Measurements from ENCODE around the gene ABCA1.
"Not testable (repeated sequence)": the region's sequence is repeated elsewhere in the genome, so short reads cannot be mapped to it uniquely, and the experiment has no call there.

The ABCA1 gene

GRCh38 chr9:104927912-104928740 lies at the start of gene ABCA1:
ABCA1 (minus strand) TSS chr9:104928155; CDS start chr9:104903679, 24,476 bp downstream.
- peak; percentile 63 for DNase-seq (ENCODE audit: low read depth)

GRCh38 chr9:104977580-104977979 lies 49.6 kb upstream of the ABCA1 start:
- no peak for DNase-seq (ENCODE audit: low read depth)

- no peak for DNase-seq (ENCODE audit: low read depth)
Observed at GRCh38 chr9:104977168-104977567, 49.2 kb upstream of the ABCA1 start.

- not testable (repeated sequence) for DNase-seq (ENCODE audit: low read depth)
Observed at GRCh38 chr9:104975966-104976595, 48.1 kb upstream of the ABCA1 start.

GRCh38 chr9:104974053-104974962 lies 46.4 kb upstream of the ABCA1 start:
- DNase-seq (ENCODE audit: low read depth) = no peak

GRCh38 chr9:104972242-104972866 lies 44.4 kb upstream of the ABCA1 start:
- DNase-seq (ENCODE audit: low read depth) = no peak

GRCh38 chr9:104971511-104971910 lies 43.6 kb upstream of the ABCA1 start:
- no peak for DNase-seq (ENCODE audit: low read depth)

- DNase-seq (ENCODE audit: low read depth) = no peak
Observed at GRCh38 chr9:104970271-104970987, 42.5 kb upstream of the ABCA1 start.

- DNase-seq (ENCODE audit: low read depth) = no peak
Observed at GRCh38 chr9:104969116-104969515, 41.2 kb upstream of the ABCA1 start.

GRCh38 chr9:104968025-104968982 lies 40.3 kb upstream of the ABCA1 start:
- peak; percentile 83 for DNase-seq (ENCODE audit: low read depth)

GRCh38 chr9:104963076-104963475 lies 35.1 kb upstream of the ABCA1 start:
- no peak for DNase-seq (ENCODE audit: low read depth)

GRCh38 chr9:104961701-104962359 lies 33.9 kb upstream of the ABCA1 start:
- DNase-seq (ENCODE audit: low read depth) = no peak

GRCh38 chr9:104961238-104961637 lies 33.3 kb upstream of the ABCA1 start:
- DNase-seq (ENCODE audit: low read depth) = peak; percentile 53

GRCh38 chr9:104960662-104961061 lies 32.7 kb upstream of the ABCA1 start:
- DNase-seq (ENCODE audit: low read depth) = no peak

GRCh38 chr9:104958751-104959150 lies 30.8 kb upstream of the ABCA1 start:
- no peak for DNase-seq (ENCODE audit: low read depth)

- DNase-seq (ENCODE audit: low read depth) = not testable (repeated sequence)
Observed at GRCh38 chr9:104958006-104958405, 30.1 kb upstream of the ABCA1 start.

GRCh38 chr9:104951487-104951886 lies 23.5 kb upstream of the ABCA1 start:
- no peak for DNase-seq (ENCODE audit: low read depth)

- no peak for DNase-seq (ENCODE audit: low read depth)
Observed at GRCh38 chr9:104950838-104951237, 22.9 kb upstream of the ABCA1 start.

GRCh38 chr9:104948277-104948676 lies 20.3 kb upstream of the ABCA1 start:
- DNase-seq (ENCODE audit: low read depth) = no peak

GRCh38 chr9:104944871-104945270 lies 16.9 kb upstream of the ABCA1 start:
- DNase-seq (ENCODE audit: low read depth) = no peak
